ACHN (cell line): Measurements from ENCODE around the gene AFM.

Experiments used
- DNase-seq: peaks from one replicate; pipeline ENCODE4 v3.0.0-alpha.2; 2015
- in situ Hi-C: cut with HindIII; loops from 2 replicates; pipeline ENCODE4 v1.10.0; 2017; ENCODE audit warnings: low sequenced_read_pairs, low pct_ligation_motif_present, low pct_unique_long_range_greater_than_20kb

The AFM gene

GRCh38 chr4:73448448-73449203, 32.9 kb upstream of the AFM start:
- in situ Hi-C loops = no loop called here
- DNase-seq = no peak

GRCh38 chr4:73450398-73451004, 31.0 kb upstream of the AFM start:
- DNase-seq = no peak
- in situ Hi-C loops = no loop called here

- in situ Hi-C loops = no loop called here
- no peak for DNase-seq
These were observed 30.1 kb upstream of the AFM start for GRCh38 chr4:73451404-73451803.

- in situ Hi-C loops = no loop called here
- DNase-seq = no peak
These were observed 29.4 kb upstream of the AFM start for GRCh38 chr4:73451981-73452747.

GRCh38 chr4:73452953-73453700, 28.4 kb upstream of the AFM start:
- DNase-seq = no peak
- in situ Hi-C loops = no loop called here

GRCh38 chr4:73453701-73454005, 27.9 kb upstream of the AFM start:
- in situ Hi-C loops = no loop called here

GRCh38 chr4:73454920-73455319, 26.6 kb upstream of the AFM start:
- in situ Hi-C loops = no loop called here
- no peak for DNase-seq

More at GRCh38 chr4:73453701-73454005, 27.9 kb upstream of the AFM start:
- DNase-seq = no peak

GRCh38 chr4:73456177-73457022, 25.1 kb upstream of the AFM start:
- in situ Hi-C loops = no loop called here
- no peak for DNase-seq

GRCh38 chr4:73458184-73459047, 23.1 kb upstream of the AFM start:
- in situ Hi-C loops = no loop called here
- DNase-seq = no peak

- no peak for DNase-seq
- in situ Hi-C loops = no loop called here
These were observed 22.5 kb upstream of the AFM start for GRCh38 chr4:73459048-73459421.

- DNase-seq = no peak
- in situ Hi-C loops = no loop called here
These were observed 20.5 kb upstream of the AFM start for GRCh38 chr4:73460913-73461522.

- no peak for DNase-seq
- in situ Hi-C loops = no loop called here
These were observed 13.4 kb upstream of the AFM start for GRCh38 chr4:73468170-73468569.

GRCh38 chr4:73470728-73471127, 10.8 kb upstream of the AFM start:
- in situ Hi-C loops = no loop called here
- DNase-seq = no peak

GRCh38 chr4:73477176-73477575, 4.4 kb upstream of the AFM start:
- DNase-seq = no peak
- in situ Hi-C loops = no loop called here

- DNase-seq = no peak
- in situ Hi-C loops = no loop called here
These were observed 2.2 kb upstream of the AFM start for GRCh38 chr4:73479323-73479722.

GRCh38 chr4:73485085-73485484, 3.5 kb downstream of the AFM start:
- no peak for DNase-seq
- in situ Hi-C loops = no loop called here

- no peak for DNase-seq
- in situ Hi-C loops = no loop called here
These were observed 4.1 kb downstream of the AFM start for GRCh38 chr4:73485596-73485995.
